Upper lobe of right lung (tissue), 1 donor: ENCODE results near the gene VASH2. TPM values are rescaled to one million over a fixed set of nuclear protein-coding genes. Genes with fewer than 3 reads are reported as not detected.

ENCODE experiments used
- ATAC-seq: fragments of 200-7000 bp; cut with Tn5 transposase; one replicate; pipeline ENCODE4 v1.9.1; 2020; ENCODE audit warnings: mild to moderate bottlenecking, moderate library complexity
- DNase-seq: peaks from one replicate; pipeline ENCODE4 v3.0.0-alpha.2; 2020
- H3K27ac ChIP-seq: fragments of 200-600 bp; one replicate; pipeline ENCODE4 v1.8.0; 2022
- H3K27me3 ChIP-seq: fragments of 200-600 bp; one replicate; pipeline ENCODE4 v1.8.0; 2022; ENCODE audit warnings: mild to moderate bottlenecking
- H3K36me3 ChIP-seq: fragments of 200-600 bp; one replicate; pipeline ENCODE4 v1.8.0; 2022
- H3K4me1 ChIP-seq: fragments of 200-600 bp; one replicate; pipeline ENCODE4 v1.8.0; 2022
- H3K4me3 ChIP-seq: fragments of 200-600 bp; one replicate; pipeline ENCODE4 v1.8.0; 2022; ENCODE audit warnings: mild to moderate bottlenecking
- H3K9me3 ChIP-seq: fragments of 200-600 bp; one replicate; pipeline ENCODE4 v1.8.0; 2022
- intact Hi-C: fragments of 100-400 bp; cut with DNase I; formaldehyde crosslinking; loops from one replicate; pipeline ENCODE4 v1.11.0; 2022
- total RNA-seq: library from RNA; stranded (reverse); fragmentation: NEBNext Ultra II Directional; extraction: Animal tissue kit (Norgen Biotek cat#: 25700); gene quantifications from one replicate; pipeline ENCODE4 v1.2.1, GENCODE V29; 2021
- TF ChIP-seq, protein P1 (sequence below): fragments of 200-600 bp; IDR thresholded peaks from one replicate; pipeline ENCODE4 v1.8.0; 2022; ENCODE audit warnings: antibody characterized with exemption
- donor health status: DM: no; HTN: yes; CAD: no; lungs with severe emphysema.

VASH2 gene
- total RNA-seq, 1 donor from 2014 or later, result 1.9 TPM

GRCh38 chr1:212968368-212968863 is 18.1 kb downstream of the VASH2 start:
- Histone ChIP-seq H3K36me3 (no peaks in the 10 kb centered on the region), H3K4me1 (no peaks in the 10 kb centered on the region), H3K4me3 (no peak overlapping the region), H3K9me3 (no peaks in the 10 kb centered on the region), H3K27me3 (no peaks in the 10 kb centered on the region), H3K27ac (no peak overlapping the region)
- TF ChIP-seq, protein P1, sequence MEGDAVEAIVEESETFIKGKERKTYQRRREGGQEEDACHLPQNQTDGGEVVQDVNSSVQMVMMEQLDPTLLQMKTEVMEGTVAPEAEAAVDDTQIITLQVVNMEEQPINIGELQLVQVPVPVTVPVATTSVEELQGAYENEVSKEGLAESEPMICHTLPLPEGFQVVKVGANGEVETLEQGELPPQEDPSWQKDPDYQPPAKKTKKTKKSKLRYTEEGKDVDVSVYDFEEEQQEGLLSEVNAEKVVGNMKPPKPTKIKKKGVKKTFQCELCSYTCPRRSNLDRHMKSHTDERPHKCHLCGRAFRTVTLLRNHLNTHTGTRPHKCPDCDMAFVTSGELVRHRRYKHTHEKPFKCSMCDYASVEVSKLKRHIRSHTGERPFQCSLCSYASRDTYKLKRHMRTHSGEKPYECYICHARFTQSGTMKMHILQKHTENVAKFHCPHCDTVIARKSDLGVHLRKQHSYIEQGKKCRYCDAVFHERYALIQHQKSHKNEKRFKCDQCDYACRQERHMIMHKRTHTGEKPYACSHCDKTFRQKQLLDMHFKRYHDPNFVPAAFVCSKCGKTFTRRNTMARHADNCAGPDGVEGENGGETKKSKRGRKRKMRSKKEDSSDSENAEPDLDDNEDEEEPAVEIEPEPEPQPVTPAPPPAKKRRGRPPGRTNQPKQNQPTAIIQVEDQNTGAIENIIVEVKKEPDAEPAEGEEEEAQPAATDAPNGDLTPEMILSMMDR, result no peak
- no peak for ATAC-seq
- intact Hi-C loops, result no loop called here
- DNase-seq, result no peak

- intact Hi-C loops, result no loop called here
- H3K36me3 ChIP-seq, result no peaks in the 10 kb centered on the region
- H3K4me1 ChIP-seq, result no peaks in the 10 kb centered on the region
- TF ChIP-seq, protein P1, result no peak
- ATAC-seq, result peak; percentile 47
- H3K27ac ChIP-seq, result no peak overlapping the region
- no peak for DNase-seq
- H3K27me3 ChIP-seq, result no peaks in the 10 kb centered on the region
- no peaks in the 10 kb centered on the region for H3K9me3 ChIP-seq
- no peak overlapping the region for H3K4me3 ChIP-seq
These were observed 19.7 kb downstream of the VASH2 start for GRCh38 chr1:212970085-212970484.

- Histone ChIP-seq H3K27me3 (no peaks in the 10 kb centered on the region), H3K9me3 (no peaks in the 10 kb centered on the region), H3K4me1 (no peaks in the 10 kb centered on the region), H3K36me3 (no peaks in the 10 kb centered on the region), H3K4me3 (no peak overlapping the region), H3K27ac (peak overlapping the region; percentile 39)
- TF ChIP-seq, protein P1, result no peak
- intact Hi-C loops, result no loop called here
- ATAC-seq (peak; percentile 91), DNase-seq (no peak)
These were observed 21.0 kb downstream of the VASH2 start for GRCh38 chr1:212971312-212971711.

GRCh38 chr1:212973426-212973825 is 23.1 kb downstream of the VASH2 start:
- H3K27ac ChIP-seq, result no peak overlapping the region
- H3K36me3 ChIP-seq, result no peaks in the 10 kb centered on the region
- H3K4me1 ChIP-seq, result no peaks in the 10 kb centered on the region
- DNase-seq (no peak), ATAC-seq (no peak)
- no peaks in the 10 kb centered on the region for H3K9me3 ChIP-seq
- TF ChIP-seq, protein P1, result no peak
- no peak overlapping the region for H3K4me3 ChIP-seq
- H3K27me3 ChIP-seq, result no peaks in the 10 kb centered on the region
- intact Hi-C loops, result no loop called here

DNA sequence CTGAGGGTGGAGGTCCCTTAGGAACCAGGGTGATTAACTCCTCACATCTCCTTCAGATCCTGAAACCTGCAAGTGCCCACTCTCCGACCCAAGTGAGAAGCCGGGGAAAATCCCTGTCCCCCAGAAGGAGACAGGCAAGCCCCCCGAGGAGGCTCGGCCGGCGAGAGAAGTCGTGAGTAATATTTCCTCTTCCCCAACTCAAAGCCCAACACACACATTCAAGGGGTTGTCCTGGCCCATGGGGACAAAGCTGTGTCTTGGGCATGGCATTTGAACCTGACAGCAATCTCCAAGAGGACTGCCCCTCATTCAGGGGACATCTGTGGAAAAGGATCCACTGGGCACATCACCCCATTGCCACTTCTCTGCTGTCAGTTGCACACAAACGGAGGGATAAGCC is 23.6 kb downstream of the VASH2 start:
- intact Hi-C loops, result no loop called here

More for the DNA sequence above, 23.6 kb downstream of the VASH2 start:
- H3K27me3 ChIP-seq, result no peaks in the 10 kb centered on the region
- H3K9me3 ChIP-seq, result no peaks in the 10 kb centered on the region
- no peak overlapping the region for H3K27ac ChIP-seq
- TF ChIP-seq, protein P1, result no peak
- ATAC-seq (no peak), DNase-seq (no peak)
- H3K4me1 ChIP-seq, result no peaks in the 10 kb centered on the region
- no peaks in the 10 kb centered on the region for H3K36me3 ChIP-seq
- no peak overlapping the region for H3K4me3 ChIP-seq
